GM19324 (cell line): Measurements from ENCODE around the gene KIAA1586.
"Not testable (repeated sequence)": the region's sequence is repeated elsewhere in the genome, so short reads cannot be mapped to it uniquely, and the experiment has no call there.

ENCODE experiments used
- ATAC-seq: cut with Tn5 transposase; IDR thresholded peaks from one replicate; pipeline ENCODE4 v1.9.1; 2021; ENCODE audit warnings: mild to moderate bottlenecking, moderate library complexity; ENCODE audit not compliant: unreplicated experiment, low FRiP score

KIAA1586 gene

GRCh38 chr6:57044568-57044967 lies 1.9 kb upstream of the KIAA1586 start:
- ATAC-seq, result no peak

- peak; percentile 14 for ATAC-seq
These were observed 728 bp downstream of the KIAA1586 start for GRCh38 chr6:57047257-57047585.

DNA sequence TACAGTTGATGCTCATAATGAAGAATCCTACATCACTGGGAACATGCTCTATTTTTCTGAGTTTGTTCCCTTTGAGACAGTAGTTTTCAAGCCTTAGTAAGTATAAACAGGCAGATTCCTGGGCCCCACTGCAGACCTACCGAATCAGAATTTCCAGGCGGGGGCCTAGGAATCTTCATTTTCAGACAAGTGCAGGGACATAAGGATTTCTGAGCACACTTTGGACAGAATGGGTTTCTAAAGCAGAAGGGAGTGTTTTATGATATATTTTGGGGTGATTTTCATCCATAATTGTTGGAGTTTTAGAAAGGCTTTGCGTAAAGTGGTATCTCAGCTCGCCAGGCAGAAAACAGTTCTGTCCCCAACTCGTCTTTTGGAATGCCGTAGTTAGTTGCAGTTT lies 1.4 kb downstream of the KIAA1586 start:
- not testable (repeated sequence) for ATAC-seq

DNA sequence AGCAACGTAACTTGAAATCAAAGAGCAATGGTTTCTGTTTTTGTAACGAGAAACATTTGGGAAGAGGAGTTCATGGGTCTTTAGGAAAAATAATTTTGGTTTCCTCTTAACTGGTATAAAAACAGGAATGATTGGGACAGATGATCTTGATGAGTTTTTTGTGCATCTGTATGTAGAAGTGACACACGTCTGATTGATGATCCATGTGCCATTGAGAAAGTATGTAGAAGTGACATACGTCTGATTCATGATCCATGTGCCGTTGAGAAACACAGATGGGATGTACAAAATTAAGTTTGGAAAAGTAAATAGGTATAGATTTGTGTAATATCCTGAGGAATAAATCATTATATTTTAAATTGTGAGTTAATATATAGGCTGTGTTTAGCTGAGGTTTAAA lies 2.1 kb downstream of the KIAA1586 start:
- no peak for ATAC-seq

DNA sequence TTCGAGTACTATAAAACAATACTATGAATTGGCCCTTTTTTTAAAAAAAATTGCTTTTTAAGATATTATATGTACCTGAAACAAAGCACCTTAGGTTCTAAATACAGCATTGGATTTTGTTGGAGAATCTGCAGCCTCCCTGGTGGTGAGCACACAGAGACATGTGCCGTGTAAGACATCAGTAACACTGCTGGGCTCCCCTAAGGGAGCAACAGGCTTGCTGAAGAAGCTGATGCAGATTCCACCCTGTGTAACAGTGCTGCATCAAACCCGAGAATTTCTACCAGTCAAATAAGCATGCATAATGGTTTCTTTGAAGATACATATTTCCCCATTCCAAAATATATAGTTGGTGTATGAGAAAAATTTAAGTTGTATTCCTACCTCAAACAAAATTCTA lies 17.4 kb downstream of the KIAA1586 start:
- ATAC-seq, result no peak

DNA sequence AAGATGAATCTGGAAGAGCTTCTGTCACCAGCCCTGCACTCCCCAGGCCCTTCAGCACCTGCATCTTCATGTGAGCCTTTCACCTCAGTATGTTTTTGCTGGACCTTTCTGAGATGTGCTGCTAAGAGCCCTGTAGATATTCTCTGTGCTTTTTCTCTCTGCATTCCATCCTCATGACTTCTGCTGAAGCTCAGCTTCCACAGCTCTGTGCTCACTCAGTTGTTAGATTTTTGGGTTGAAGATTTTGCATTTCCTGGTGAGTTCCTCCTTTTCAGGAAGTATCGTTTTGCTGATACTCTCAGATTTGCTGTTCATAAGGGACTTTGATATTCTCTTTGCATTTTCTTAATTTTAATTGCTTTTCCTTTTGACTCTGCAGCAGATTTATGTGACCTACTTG lies 18.3 kb downstream of the KIAA1586 start:
- ATAC-seq, result no peak

DNA sequence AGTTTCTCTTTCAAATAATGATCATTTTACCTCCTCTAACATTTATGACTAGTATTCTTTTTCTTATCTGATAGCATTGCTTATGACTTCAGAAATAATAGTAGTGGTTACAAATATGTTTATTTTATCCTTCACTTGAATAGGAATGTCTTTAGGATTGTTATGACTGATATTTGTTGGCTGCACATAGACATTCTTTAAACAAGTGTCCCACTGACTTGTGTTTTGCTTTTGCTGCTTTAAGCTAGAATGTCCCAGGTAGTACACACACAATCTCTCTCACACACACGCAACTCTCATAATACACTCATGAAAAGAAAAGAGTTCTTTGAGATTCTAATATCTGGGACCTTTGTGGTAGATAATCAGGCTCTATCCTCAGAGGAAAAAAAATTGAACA lies 21.6 kb downstream of the KIAA1586 start:
- no peak for ATAC-seq

DNA sequence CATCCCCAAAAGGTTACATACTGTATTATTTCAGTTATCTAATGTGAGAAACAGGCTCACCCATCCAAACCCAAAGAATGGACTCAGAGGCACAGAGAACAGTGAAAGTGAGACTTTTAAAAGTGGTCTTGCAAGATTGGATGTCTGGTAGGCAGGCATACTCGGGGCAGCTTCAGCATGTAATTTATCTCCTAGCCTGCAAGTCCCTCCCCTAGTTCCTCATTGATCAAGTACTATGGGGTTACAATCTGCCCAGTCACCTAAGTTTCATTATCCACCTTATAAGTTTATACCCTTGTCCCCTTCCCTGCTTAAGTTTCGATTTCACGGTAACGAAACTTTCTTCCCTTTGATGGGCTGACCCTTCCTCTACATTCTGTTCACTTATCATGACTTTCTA lies 22.7 kb downstream of the KIAA1586 start:
- no peak for ATAC-seq

GRCh38 chr6:57069920-57070331 lies 23.4 kb downstream of the KIAA1586 start:
- ATAC-seq, result no peak

GRCh38 chr6:57072108-57072507 lies 25.6 kb downstream of the KIAA1586 start:
- ATAC-seq, result no peak

- ATAC-seq, result no peak
These were observed 27.9 kb downstream of the KIAA1586 start for GRCh38 chr6:57074383-57074782.

GRCh38 chr6:57075092-57075491 lies 28.6 kb downstream of the KIAA1586 start:
- ATAC-seq, result no peak

DNA sequence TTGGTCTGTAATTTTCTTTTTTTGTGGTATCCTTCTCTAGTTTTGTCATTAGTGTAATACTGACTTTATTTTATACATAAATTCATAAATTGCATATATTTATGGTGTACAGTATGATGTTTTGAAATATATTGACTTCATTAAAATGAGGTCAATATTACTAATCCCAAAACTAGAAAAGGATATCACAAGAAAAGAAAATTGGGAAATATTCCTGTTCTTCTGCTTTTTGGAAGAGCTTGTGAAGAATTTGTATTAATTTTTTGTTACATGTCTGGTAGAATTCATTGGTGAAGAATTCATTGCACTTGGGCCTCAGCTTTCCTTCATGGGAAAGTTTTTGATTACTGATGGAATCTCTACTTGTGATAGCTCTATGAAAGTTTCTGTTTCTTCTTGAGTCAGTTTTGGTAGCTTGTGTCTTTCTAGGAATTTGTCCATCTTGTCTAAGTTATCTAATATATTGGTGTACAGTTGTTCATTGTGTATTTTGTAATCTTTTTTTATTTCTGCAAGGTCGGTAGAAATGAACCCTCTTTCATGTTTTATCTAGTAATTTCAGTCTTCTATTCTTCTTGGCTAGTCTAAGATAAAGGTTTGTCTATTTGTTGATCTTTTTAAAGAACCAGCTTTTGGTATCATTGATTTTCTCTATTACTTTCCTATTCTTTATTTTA lies 32.2 kb downstream of the KIAA1586 start:
- no peak for ATAC-seq

DNA sequence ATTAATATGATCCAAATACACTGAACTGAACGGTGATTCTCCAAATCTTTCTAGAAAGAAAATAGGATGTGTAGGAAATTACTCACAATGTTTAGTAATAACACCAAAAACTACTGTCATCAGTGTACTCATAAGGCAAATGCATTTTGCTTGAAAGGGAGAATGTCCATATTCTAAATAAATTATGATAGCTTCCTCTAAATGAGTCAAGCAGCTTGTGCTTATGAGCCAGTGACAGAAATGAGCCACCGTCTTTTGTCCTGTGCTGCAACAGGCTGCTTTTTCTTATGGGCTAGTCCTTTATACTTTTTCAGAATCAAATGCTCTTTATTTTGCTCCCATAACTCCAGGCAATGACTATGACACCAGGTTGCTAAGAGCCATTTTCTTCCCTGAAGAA lies 39.0 kb downstream of the KIAA1586 start:
- no peak for ATAC-seq

- ATAC-seq, result no peak
These were observed 40.4 kb downstream of the KIAA1586 start for GRCh38 chr6:57086843-57087242.

- no peak for ATAC-seq
These were observed 41.4 kb downstream of the KIAA1586 start for GRCh38 chr6:57087916-57088315.

DNA sequence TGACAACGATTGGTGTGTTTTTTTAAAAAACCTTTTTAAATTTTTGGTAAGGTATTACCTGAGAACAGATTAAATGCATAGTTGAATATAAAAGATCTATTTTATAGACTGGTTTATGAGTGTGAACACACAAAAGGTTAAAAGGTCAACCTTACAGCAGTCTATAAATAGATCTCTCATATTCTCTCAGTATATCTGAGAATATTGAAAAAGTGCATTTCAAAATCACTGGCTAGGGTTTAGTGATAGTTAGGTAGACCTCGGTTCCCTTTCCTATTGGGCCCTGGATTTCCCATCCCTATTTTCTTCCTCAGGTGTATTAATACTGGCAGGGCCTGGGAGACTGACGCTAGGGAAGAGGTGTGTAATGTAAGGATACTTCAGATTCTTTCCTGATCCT lies 42.8 kb downstream of the KIAA1586 start:
- ATAC-seq, result no peak

- peak; percentile 94 for ATAC-seq
These were observed 43.4 kb downstream of the KIAA1586 start, which contains the start of gene ZNF451 for GRCh38 chr6:57089687-57090457. Gene ZNF451 (plus strand): TSS chr6:57090188. CDS start chr6:57090254, 66 bp downstream.

GRCh38 chr6:57090458-57091067 lies 44.1 kb downstream of the KIAA1586 start:
- ATAC-seq, result peak; percentile 19

GRCh38 chr6:57091375-57091774 lies 44.9 kb downstream of the KIAA1586 start:
- ATAC-seq, result not testable (repeated sequence)

- ATAC-seq, result no peak
These were observed 48.2 kb downstream of the KIAA1586 start for GRCh38 chr6:57094689-57095088.

GRCh38 chr6:57097596-57097995 lies 51.1 kb downstream of the KIAA1586 start:
- no peak for ATAC-seq
